ENCODE data around the gene OCRL.
A peak's percentile ranks its signal among the peaks of the same experiment; 100 is the strongest.

OCRL gene

DNA sequence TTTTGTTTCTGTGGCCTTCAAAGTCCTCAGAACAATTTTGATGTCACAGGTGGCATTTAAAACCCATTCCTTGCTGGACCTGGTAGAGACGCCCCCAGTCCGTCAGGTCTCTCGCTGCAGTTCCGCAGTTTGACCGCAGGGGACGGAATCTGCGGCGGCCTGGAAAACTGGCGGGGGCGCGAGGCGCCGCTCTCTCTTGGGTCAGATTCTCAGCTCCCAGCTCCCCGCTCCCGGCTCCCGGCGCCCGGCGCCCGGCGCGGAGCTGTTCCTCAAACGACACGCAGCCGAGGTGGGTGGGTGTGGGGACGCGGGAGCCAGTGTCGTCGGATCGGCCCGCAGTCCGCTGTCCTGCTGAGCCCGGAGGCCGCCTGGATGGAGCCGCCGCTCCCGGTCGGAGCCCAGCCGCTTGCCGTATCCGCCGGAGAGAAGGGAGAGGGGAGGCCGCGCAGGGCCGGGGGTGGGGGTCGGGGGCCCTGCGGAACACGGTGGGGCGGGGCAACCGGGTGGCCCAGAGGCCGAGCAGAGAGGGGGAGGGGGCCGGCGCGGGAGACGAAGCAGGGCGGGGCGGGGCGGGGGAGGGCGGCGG, at the start of gene OCRL:
Gene OCRL, plus strand, starts transcription at position 192 of the 586 bp plus-strand sequence. Its CDS starts 181 bp downstream, at position 373.
- Mint-ChIP-seq H3K27me3 (no peaks in the 10 kb centered on the region), H3K36me3 (no peaks in the 10 kb centered on the region), H3K4me1 (peaks cover 17% of the 10 kb centered on the region), H3K27ac (peak within 1 kb of the TSS; percentile 80), H3K9me3 (no peaks in the 10 kb centered on the region), H3K4me3 (peak within 1 kb of the TSS; percentile 74)

DNA sequence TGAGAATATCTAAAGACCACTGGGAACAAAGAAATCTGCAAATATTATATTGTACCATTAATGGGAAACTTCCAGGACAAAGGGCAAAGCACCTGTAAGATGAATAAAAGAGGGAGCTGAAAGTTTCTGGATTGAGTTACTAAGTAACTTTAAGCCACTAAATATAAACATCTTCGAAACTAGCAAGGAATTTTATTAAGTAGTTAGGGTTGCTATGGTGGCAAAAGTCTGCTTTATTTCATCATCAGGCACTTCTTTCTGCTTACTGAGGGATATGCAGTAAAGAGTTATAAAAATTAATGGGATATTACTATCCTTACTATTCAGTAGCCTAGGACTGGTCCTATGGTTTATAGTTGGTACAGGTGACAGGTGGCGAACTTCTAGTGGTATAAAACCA, 49.7 kb upstream of the OCRL start:
- Mint-ChIP-seq H3K27ac (no peak overlapping the region), H3K4me3 (no peak overlapping the region), H3K9me3 (no peaks in the 10 kb centered on the region), H3K36me3 (no peaks in the 10 kb centered on the region), H3K4me1 (no peaks in the 10 kb centered on the region), H3K27me3 (no peaks in the 10 kb centered on the region)

DNA sequence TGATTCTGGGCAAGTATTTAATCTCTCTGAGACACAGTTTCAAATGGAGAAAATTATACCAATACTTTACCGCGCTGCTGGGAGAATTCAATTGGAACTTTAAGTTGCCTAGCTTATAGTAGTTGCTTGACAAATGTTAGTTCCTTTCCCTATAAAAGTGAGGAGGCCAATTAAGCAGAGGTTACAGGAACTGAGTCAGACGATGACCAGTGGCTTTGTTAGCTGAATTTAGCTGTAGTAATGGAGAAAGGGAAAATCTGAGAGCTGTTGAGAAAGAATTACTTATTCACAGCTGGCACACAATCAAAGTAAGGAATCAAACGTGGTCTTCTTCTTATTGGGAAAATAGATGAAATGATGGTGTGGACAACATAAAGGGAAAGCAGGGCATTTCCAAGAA, 46.4 kb upstream of the OCRL start:
- Mint-ChIP-seq H3K27me3 (no peaks in the 10 kb centered on the region), H3K9me3 (no peaks in the 10 kb centered on the region), H3K27ac (no peak overlapping the region), H3K36me3 (no peaks in the 10 kb centered on the region), H3K4me3 (no peak overlapping the region), H3K4me1 (no peaks in the 10 kb centered on the region)

DNA sequence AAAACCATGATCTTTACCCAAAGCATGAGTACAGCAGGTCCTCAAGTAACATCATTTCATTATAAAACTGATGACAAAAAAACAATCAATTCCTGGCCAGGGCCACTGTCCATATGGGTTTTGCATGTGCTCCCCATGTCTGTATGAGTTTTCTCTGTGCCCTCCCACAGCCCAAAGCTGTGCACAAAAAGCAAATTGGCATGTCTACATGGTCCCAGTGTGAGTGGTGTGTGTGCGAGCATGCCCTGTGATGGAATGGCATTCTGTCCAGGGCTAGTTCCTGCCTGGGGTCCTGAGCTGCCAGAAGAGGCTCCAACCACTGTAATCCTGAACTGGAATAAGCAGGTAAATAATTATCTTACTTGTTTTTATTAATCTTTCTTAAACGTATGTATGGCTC, 45.2 kb upstream of the OCRL start:
- Mint-ChIP-seq H3K27me3 (no peaks in the 10 kb centered on the region), H3K4me3 (no peak overlapping the region), H3K9me3 (no peaks in the 10 kb centered on the region), H3K36me3 (no peaks in the 10 kb centered on the region), H3K27ac (no peak overlapping the region), H3K4me1 (no peaks in the 10 kb centered on the region)

DNA sequence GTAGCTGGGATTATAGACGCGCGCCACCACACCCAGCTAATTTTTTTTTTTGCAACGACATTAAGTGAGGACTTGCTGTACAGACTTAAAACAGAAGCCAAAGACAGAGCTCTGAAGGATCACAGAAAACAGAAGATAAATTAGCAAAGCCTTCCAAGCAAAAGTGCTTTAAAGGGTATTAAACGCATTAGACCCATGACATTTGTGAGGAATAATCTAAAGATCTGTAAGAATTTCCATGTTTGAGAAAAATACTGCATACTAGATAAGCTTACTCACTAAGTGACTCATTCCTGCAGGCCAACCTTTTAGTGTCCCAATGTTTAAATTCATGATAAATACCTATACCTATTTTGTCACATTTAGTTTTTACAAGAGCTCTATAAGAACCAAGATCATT, 44.2 kb upstream of the OCRL start:
- H3K27me3 Mint-ChIP-seq: no peaks in the 10 kb centered on the region
- H3K4me3 Mint-ChIP-seq: no peak overlapping the region
- no peak overlapping the region for H3K27ac Mint-ChIP-seq
- H3K36me3 Mint-ChIP-seq: no peaks in the 10 kb centered on the region
- no peaks in the 10 kb centered on the region for H3K4me1 Mint-ChIP-seq
- H3K9me3 Mint-ChIP-seq: no peaks in the 10 kb centered on the region

DNA sequence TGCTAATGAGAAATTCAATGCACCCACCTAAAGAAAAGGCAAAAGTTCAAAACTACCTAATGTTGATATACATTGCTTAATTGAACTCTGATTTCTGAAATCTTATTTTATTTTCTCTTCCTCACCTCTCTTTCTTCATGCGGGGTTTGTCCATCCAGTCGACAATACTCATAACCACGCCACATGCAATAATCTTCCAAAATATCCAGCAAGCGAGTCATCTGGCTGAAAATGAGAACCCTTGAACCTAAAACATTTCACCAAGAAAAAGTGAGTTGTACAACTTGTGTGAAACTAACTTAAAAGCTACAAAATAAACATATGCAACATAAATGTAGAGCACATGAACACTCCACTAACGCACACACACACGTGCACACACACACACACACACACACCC, 43.4 kb upstream of the OCRL start:
- Mint-ChIP-seq H3K4me1 (no peaks in the 10 kb centered on the region), H3K4me3 (no peak overlapping the region), H3K27me3 (no peaks in the 10 kb centered on the region), H3K9me3 (no peaks in the 10 kb centered on the region), H3K36me3 (no peaks in the 10 kb centered on the region), H3K27ac (no peak overlapping the region)

DNA sequence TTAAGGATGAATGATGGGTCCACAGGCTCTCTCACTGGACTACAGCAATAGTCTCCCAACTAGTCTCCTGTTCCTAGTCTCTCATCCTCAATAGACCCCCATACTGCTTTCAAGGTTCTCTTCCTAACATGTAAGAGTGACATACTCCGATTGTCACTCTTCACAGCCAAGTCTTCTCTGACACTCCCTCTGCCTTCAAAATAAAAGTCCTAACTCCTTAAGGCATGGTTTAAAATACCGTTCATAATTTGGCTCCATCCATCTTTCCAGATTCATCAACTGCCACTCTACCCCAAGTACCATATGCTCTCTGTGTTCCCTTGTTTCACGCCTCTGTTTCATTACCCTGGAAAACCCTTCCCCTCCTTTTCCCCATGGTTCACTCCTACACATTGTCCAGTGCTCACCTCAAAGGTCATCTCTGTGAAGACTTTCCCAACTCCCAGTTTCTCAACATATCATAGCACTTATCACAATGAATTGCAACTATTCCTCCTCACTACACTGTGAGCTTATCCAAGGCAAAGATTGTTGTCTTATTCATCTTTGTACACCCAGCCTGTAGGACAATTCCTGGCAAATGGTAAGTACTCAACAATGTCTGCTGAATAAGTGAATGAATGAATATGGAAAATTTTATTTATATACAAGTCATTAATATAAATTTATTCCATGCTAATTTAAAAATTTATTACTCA, 42.8 kb upstream of the OCRL start:
- Mint-ChIP-seq H3K4me1 (peaks cover 5% of the 10 kb centered on the region), H3K36me3 (no peaks in the 10 kb centered on the region), H3K9me3 (no peaks in the 10 kb centered on the region), H3K27ac (no peak overlapping the region), H3K4me3 (no peak overlapping the region), H3K27me3 (no peaks in the 10 kb centered on the region)

DNA sequence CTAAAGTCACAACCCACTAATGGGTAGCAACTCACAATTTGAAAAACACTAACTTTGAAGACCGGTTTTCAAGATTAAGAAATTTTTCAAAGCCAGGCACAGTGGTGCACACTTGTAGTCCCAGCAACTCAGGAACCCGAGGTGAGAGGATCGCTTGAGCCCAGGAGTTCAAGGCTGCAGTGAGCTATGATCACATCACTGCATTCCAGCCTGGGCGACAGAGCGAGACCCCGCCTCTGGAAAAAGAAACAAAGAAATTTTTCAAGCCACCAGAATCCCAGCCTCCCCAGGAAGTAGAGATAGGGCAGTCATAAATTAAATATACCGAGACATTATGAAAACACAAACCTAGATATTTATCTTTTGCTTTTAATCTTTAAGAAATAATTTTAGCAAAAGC, 29.7 kb upstream of the OCRL start:
- Mint-ChIP-seq H3K4me1 (no peaks in the 10 kb centered on the region), H3K36me3 (peaks cover 4% of the 10 kb centered on the region), H3K27ac (no peak overlapping the region), H3K4me3 (no peak overlapping the region), H3K27me3 (peaks cover 1% of the 10 kb centered on the region), H3K9me3 (no peaks in the 10 kb centered on the region)

DNA sequence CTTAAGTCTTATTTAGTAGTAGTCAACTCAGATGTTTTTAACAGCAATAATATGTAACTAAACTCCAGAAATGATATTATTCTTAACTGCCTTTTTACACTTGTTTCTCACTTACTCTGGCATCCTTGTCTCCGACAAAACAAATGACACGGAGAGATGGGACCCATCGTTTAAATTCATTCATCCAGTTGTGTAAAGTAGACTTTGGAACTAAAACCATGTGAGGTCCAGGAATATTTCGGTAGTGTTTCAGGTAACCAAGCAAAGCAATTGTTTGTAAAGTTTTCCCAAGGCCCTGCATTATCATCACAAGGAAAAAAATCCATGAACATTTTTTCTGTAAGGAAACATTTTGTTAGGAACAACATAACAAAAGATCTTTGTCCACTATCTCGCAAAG, 28.4 kb upstream of the OCRL start:
- Mint-ChIP-seq H3K4me1 (no peaks in the 10 kb centered on the region), H3K36me3 (peaks cover 4% of the 10 kb centered on the region), H3K4me3 (no peak overlapping the region), H3K9me3 (no peaks in the 10 kb centered on the region), H3K27me3 (peaks cover 1% of the 10 kb centered on the region), H3K27ac (no peak overlapping the region)

DNA sequence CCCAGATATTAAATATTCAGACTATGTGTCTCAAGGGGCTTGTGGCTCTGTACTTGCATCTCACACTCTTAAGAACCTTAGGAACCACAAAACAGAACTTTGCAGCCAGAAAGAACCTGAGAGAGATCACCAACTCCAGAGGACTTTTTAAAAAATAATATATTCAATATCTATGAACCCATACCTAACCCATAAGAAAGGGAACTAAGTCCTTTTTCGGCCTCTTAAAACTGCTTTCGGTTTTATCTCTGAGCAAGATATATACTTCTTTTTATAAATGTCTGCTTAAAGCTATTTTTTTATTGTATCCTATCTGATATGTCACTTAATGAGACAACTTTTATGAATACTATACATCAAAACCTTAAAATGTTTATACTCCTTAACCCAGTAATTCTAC, 27.6 kb upstream of the OCRL start:
- Mint-ChIP-seq H3K27ac (no peak overlapping the region), H3K9me3 (no peaks in the 10 kb centered on the region), H3K27me3 (peaks cover 1% of the 10 kb centered on the region), H3K4me1 (no peaks in the 10 kb centered on the region), H3K4me3 (no peak overlapping the region), H3K36me3 (peaks cover 4% of the 10 kb centered on the region)

DNA sequence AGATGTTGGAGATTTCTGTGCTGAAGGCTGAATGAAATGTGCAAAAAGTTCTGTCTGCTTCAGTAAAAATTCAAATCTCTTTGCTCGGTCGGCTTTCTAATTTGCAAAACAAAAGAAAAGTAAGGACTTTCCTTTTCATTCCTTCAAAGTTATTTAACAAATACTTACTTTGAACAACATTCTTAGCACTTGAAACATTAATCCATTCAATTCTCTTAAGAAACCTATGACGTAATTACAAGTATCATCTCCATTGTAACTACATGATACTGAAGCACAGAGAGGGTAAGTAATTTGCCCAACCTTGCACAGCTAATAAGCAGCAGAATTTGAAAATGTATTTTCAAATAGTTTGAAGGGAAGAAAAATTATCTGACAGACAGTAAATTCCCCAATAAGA, 23.7 kb upstream of the OCRL start:
- H3K27ac Mint-ChIP-seq: no peak overlapping the region
- peaks cover 4% of the 10 kb centered on the region for H3K36me3 Mint-ChIP-seq
- H3K4me3 Mint-ChIP-seq: no peak overlapping the region
- H3K27me3 Mint-ChIP-seq: peaks cover 1% of the 10 kb centered on the region
- no peaks in the 10 kb centered on the region for H3K4me1 Mint-ChIP-seq
- no peaks in the 10 kb centered on the region for H3K9me3 Mint-ChIP-seq

DNA sequence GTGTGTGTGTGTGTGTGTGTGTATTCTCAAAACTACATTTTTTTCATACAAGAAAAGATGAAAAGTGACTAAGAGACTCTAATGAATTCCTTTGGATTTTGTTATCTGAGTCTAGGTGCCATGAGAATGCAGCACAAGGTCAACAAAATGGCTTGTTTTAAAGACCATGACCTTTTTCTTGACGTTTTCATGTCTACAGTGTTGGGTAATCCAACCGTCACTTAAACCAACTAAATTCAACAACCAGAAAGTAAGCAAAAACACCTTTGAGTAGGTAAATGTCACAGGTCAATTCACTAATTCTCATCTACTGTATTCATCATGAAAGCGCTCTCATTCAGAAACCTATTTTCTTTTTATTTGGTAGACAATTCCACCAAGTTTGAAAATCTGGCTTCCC, 19.9 kb upstream of the OCRL start:
- peaks cover 7% of the 10 kb centered on the region for H3K4me1 Mint-ChIP-seq
- no peaks in the 10 kb centered on the region for H3K9me3 Mint-ChIP-seq
- H3K36me3 Mint-ChIP-seq: no peaks in the 10 kb centered on the region
- no peak overlapping the region for H3K27ac Mint-ChIP-seq
- no peaks in the 10 kb centered on the region for H3K27me3 Mint-ChIP-seq
- H3K4me3 Mint-ChIP-seq: no peak overlapping the region

DNA sequence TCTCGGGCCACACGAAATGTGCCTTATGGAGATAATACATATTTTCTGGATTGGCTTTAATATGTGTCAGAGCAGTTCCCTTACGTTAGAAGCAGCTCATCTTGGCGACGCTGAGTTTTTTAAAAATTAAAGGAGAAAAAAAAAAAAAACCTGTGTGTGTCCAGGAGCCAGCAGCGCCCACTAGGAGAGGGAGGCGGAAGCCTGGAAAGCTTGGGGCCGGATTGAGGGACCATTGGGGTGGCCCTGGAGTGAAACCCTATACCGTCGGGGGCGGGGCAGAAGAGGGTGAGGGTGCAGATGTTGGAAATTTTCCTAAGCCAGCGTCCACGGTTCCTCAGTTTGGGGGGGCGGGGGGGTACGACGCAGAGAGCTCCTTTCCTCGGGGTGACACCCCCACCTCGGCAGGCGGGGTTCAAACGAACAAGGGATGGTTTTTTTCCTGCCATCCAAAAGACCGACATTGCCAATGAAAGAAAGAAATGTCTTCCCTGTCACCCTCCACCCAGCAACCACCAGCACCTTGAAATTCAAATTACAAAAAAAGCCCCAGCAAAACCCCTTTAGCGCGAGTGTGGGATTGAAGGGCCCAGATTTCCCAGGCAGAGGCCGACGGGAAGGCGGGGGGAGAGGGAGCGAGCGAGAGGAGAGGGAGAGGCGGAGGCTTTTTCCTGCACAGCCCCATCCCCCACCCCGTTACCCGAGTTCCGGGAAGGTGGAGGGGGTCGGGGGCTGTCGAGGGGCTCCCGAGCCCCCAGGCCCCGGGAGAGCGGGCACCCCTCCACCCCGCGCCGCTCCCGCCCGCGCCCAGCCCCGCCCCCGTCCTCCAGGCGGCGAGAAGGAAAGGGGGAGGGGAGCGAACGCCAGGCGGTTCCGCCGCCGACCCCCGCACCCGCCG, 17.6 kb upstream of the OCRL start:
- Mint-ChIP-seq H3K27ac (no peak overlapping the region), H3K9me3 (no peaks in the 10 kb centered on the region), H3K36me3 (no peaks in the 10 kb centered on the region), H3K27me3 (no peaks in the 10 kb centered on the region), H3K4me3 (peak overlapping the region; percentile 83), H3K4me1 (peaks cover 7% of the 10 kb centered on the region)

DNA sequence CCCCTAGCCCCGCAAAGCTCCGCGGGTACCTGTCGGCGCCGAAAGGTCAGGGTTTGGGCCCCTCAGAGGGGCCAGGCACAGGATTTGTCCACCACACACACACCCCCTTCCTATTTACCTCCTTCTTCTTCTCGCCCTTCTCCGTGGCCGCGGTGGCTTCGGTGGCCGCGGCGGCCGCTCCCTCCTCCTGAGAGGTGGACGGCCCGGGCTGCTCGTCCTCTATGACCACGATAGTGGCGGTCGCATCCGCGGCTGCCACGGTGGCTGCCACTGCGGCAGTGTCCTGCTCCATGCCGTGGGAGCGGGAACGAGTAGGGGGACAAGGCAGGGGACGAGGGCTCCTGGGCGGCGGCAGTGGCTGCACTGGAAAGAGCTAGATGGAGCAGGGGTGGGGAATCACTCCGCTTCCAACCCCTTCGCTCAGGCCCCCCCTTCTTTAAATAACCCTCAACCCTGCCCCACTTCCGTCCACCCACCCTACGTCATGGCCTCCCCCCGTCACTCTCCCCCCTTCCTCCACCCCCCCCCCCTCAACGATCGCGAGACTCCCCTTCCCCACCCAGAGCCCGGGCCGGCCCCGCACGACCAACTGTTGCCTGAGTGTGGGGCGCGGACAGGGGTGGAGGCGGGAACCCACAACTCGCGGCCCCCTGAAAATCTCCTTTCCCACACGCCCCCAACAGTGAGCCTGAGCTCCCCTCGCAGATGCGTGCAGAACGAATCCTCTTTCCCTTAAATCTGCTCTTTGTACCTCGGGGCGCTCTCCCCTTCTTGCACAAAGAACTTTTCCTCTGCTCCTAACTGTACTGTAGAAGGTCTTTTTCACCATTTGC, 16.8 kb upstream of the OCRL start, which contains the start of gene SMARCA1:
Gene SMARCA1, minus strand, starts transcription at position 412 of the 833 bp plus-strand sequence. Its CDS starts 120 bp downstream, at position 292.
- peaks cover 7% of the 10 kb centered on the region for H3K4me1 Mint-ChIP-seq
- H3K27me3 Mint-ChIP-seq: no peaks in the 10 kb centered on the region
- no peaks in the 10 kb centered on the region for H3K9me3 Mint-ChIP-seq
- H3K36me3 Mint-ChIP-seq: no peaks in the 10 kb centered on the region
- H3K27ac Mint-ChIP-seq: no peak within 1 kb of the TSS
- H3K4me3 Mint-ChIP-seq: peak within 1 kb of the TSS; percentile 84

DNA sequence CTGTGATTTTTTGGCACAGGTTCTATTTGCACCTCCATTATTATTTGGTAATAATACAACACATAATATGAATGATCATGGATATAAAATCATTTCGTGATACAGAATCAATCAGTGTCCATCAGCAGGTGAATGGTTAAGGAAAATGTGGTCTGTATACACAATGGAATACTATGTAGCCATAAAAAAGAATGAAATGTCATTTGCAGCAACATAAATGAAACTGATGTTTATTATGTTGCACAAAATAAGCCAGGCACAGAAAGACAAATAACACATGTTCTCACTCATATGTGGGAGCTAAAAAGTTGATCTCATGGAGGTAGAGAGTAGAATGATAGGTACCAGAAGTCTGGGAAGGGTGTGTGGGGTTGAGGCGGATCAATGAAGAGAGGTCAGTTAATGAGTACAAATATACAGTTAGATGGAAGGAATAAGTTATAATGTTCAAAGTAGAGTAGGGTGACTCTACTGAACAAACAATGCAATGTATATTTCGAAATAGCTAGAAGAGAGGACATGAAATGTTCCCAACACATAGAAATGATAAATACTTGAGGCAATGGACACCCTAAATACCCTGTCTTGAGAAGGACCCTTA, 15.7 kb upstream of the OCRL start:
- Mint-ChIP-seq H3K36me3 (no peaks in the 10 kb centered on the region), H3K27me3 (no peaks in the 10 kb centered on the region), H3K4me1 (peaks cover 7% of the 10 kb centered on the region), H3K4me3 (peak overlapping the region; percentile 84), H3K9me3 (no peaks in the 10 kb centered on the region), H3K27ac (no peak overlapping the region)
